ENCODE measurements around the gene MPRIP.

MPRIP gene

DNA sequence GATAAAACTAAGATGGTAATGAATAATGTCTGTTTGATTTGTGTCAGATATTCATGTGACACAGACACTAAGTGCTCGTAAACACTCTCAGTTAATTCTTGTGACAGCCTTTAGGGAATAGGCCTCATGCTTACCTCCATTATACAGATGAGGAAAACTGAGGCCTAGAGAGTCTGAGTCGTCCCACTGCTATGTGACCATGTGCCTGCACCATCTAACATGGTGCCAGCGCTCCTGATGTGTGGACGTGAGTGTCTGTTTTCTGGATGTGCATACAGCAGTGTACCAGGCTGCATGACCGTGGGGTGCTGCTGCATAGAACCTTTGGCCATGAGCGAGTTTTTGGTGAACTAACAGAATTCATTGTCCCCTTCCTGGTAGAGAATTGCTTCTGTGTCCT lies 61.8 kb downstream of the MPRIP start:
- TF ChIP-seq, protein P1, sequence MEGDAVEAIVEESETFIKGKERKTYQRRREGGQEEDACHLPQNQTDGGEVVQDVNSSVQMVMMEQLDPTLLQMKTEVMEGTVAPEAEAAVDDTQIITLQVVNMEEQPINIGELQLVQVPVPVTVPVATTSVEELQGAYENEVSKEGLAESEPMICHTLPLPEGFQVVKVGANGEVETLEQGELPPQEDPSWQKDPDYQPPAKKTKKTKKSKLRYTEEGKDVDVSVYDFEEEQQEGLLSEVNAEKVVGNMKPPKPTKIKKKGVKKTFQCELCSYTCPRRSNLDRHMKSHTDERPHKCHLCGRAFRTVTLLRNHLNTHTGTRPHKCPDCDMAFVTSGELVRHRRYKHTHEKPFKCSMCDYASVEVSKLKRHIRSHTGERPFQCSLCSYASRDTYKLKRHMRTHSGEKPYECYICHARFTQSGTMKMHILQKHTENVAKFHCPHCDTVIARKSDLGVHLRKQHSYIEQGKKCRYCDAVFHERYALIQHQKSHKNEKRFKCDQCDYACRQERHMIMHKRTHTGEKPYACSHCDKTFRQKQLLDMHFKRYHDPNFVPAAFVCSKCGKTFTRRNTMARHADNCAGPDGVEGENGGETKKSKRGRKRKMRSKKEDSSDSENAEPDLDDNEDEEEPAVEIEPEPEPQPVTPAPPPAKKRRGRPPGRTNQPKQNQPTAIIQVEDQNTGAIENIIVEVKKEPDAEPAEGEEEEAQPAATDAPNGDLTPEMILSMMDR (IDR thresholded peaks at IDR 0.05; ENCODE audit: borderline replicate concordance, extremely low read depth, low read length, poor library complexity, severe bottlenecking) = no peak
- TF ChIP-seq EZH2 (IDR thresholded peaks at IDR 0.05; ENCODE audit: borderline replicate concordance, low read depth, low read length, severe bottlenecking) = no peak
- Histone ChIP-seq H3K4me1 (ENCODE audit: insufficient read depth, low read length) (no peaks in the 10 kb centered on the region), H3K36me3 (ENCODE audit: insufficient read depth, low read length) (peaks cover 45% of the 10 kb centered on the region), H3K27me3 (ENCODE audit: insufficient read depth, low read length, poor library complexity) (no peaks in the 10 kb centered on the region), H2AFZ (ENCODE audit: low read depth, low read length) (no peak overlapping the region), H3K4me2 (ENCODE audit: insufficient read depth, low read length) (no peak overlapping the region), H3K9ac (ENCODE audit: low read depth, low read length) (no peak overlapping the region), H3K9me3 (ENCODE audit: insufficient read depth, low read length, severe bottlenecking) (no peaks in the 10 kb centered on the region), H4K20me1 (ENCODE audit: insufficient read depth, low read length) (peaks cover 75% of the 10 kb centered on the region), H3K27ac (ENCODE audit: low read length) (no peak overlapping the region), H3K4me3 (ENCODE audit: low read depth in 1 of 2, low read length in 2 of 2) (no peak overlapping the region), H3K79me2 (ENCODE audit: insufficient read depth, low read length) (peaks cover 82% of the 10 kb centered on the region)
- DNase-seq = no peak
- no peak for ATAC-seq (ENCODE audit: insufficient read depth, low read depth)

DNA sequence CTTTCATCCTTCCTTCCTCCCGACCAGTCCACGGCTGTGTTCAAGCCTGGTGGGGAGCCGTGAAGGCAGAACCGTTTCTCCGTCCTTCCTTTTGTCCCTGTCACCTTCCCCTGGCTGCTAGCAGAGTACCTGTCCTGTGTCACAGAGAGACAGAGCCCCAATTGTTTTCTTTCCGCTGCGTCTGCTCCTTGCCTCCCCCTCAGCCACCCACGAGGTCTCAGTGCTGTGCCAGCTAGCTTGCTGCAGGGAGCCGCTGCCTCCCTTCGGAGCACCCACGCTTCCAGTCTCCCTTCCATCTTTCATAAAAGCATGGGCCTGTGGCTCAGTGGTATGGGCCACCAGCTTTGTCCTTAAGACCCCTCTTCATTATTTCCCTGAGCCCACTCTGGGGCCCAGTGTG lies 62.2 kb downstream of the MPRIP start:
- Histone ChIP-seq H3K27me3 (ENCODE audit: insufficient read depth, low read length, poor library complexity) (no peaks in the 10 kb centered on the region), H3K4me2 (ENCODE audit: insufficient read depth, low read length) (no peak overlapping the region), H3K4me1 (ENCODE audit: insufficient read depth, low read length) (no peaks in the 10 kb centered on the region), H3K4me3 (ENCODE audit: low read depth in 1 of 2, low read length in 2 of 2) (no peak overlapping the region), H3K79me2 (ENCODE audit: insufficient read depth, low read length) (peaks cover 84% of the 10 kb centered on the region), H3K27ac (ENCODE audit: low read length) (no peak overlapping the region), H3K9ac (ENCODE audit: low read depth, low read length) (no peak overlapping the region), H4K20me1 (ENCODE audit: insufficient read depth, low read length) (peaks cover 79% of the 10 kb centered on the region), H2AFZ (ENCODE audit: low read depth, low read length) (no peak overlapping the region), H3K36me3 (ENCODE audit: insufficient read depth, low read length) (peaks cover 42% of the 10 kb centered on the region), H3K9me3 (ENCODE audit: insufficient read depth, low read length, severe bottlenecking) (no peaks in the 10 kb centered on the region)
- ATAC-seq (ENCODE audit: insufficient read depth, low read depth) (no peak), DNase-seq (no peak)
- TF ChIP-seq EZH2 (IDR thresholded peaks at IDR 0.05; ENCODE audit: borderline replicate concordance, low read depth, low read length, severe bottlenecking) = no peak
- TF ChIP-seq, protein P1 (IDR thresholded peaks at IDR 0.05; ENCODE audit: borderline replicate concordance, extremely low read depth, low read length, poor library complexity, severe bottlenecking) = no peak

DNA sequence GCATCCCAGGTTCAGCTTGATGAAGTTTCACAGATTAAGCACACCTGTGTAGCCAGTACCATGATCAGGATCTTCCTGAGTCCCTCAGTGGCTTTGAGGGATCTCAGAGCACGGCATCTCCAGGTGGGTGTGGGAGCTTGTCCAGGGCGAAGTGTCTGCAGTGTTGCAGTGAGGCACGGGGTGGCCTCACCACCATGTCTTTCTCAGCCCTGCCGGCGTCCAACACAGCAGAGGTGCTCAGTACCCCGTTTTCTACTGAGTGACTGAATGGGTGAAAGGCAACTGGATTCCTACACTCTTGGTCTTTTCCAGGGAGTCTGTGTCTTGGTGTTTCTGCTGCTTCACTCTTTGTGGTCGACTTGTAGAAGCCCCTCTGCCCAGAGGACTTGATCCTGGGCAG lies 63.7 kb downstream of the MPRIP start:
- H3K27me3 ChIP-seq (ENCODE audit: insufficient read depth, low read length, poor library complexity) = no peaks in the 10 kb centered on the region
- no peak overlapping the region for H3K4me2 ChIP-seq (ENCODE audit: insufficient read depth, low read length)
- peaks cover 85% of the 10 kb centered on the region for H4K20me1 ChIP-seq (ENCODE audit: insufficient read depth, low read length)
- H3K4me1 ChIP-seq (ENCODE audit: insufficient read depth, low read length) = no peaks in the 10 kb centered on the region
- TF ChIP-seq, protein P1 (IDR thresholded peaks at IDR 0.05; ENCODE audit: borderline replicate concordance, extremely low read depth, low read length, poor library complexity, severe bottlenecking) = no peak
- no peak for TF ChIP-seq EZH2 (IDR thresholded peaks at IDR 0.05; ENCODE audit: borderline replicate concordance, low read depth, low read length, severe bottlenecking)
- no peak overlapping the region for H3K4me3 ChIP-seq (ENCODE audit: low read depth in 1 of 2, low read length in 2 of 2)
- ATAC-seq (ENCODE audit: insufficient read depth, low read depth) = no peak
- no peak overlapping the region for H3K27ac ChIP-seq (ENCODE audit: low read length)
- no peaks in the 10 kb centered on the region for H3K9me3 ChIP-seq (ENCODE audit: insufficient read depth, low read length, severe bottlenecking)
- no peak overlapping the region for H3K9ac ChIP-seq (ENCODE audit: low read depth, low read length)
- H3K36me3 ChIP-seq (ENCODE audit: insufficient read depth, low read length) = peaks cover 33% of the 10 kb centered on the region
- H2AFZ ChIP-seq (ENCODE audit: low read depth, low read length) = no peak overlapping the region
- no peak for DNase-seq
- H3K79me2 ChIP-seq (ENCODE audit: insufficient read depth, low read length) = peaks cover 87% of the 10 kb centered on the region

DNA sequence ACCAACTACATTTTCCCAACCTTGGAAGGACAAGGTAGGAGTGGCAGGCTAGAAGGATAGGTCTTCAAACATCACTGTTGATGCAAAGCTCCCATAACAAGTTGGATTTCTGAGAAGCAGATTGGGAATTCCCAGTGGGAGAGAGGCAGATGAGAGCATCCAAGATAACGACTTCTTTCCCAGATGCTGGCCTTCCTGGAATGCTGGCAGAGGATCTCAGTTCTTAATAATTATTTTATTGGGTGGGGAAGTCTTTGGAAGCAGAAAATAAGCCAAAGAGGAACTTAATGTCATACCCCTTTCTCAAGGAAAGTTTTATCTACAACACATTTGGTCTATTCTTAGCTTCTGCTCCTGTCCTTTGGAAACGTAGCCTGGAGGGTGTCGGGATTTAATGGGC lies 64.5 kb downstream of the MPRIP start:
- ATAC-seq (ENCODE audit: insufficient read depth, low read depth) (no peak), DNase-seq (no peak)
- no peaks in the 10 kb centered on the region for H3K4me1 ChIP-seq (ENCODE audit: insufficient read depth, low read length)
- H2AFZ ChIP-seq (ENCODE audit: low read depth, low read length) = no peak overlapping the region
- H3K79me2 ChIP-seq (ENCODE audit: insufficient read depth, low read length) = peaks cover 91% of the 10 kb centered on the region
- no peak overlapping the region for H3K4me2 ChIP-seq (ENCODE audit: insufficient read depth, low read length)
- H4K20me1 ChIP-seq (ENCODE audit: insufficient read depth, low read length) = peaks cover 89% of the 10 kb centered on the region
- no peaks in the 10 kb centered on the region for H3K9me3 ChIP-seq (ENCODE audit: insufficient read depth, low read length, severe bottlenecking)
- no peak overlapping the region for H3K4me3 ChIP-seq (ENCODE audit: low read depth in 1 of 2, low read length in 2 of 2)
- H3K36me3 ChIP-seq (ENCODE audit: insufficient read depth, low read length) = peaks cover 33% of the 10 kb centered on the region
- H3K27ac ChIP-seq (ENCODE audit: low read length) = no peak overlapping the region
- no peaks in the 10 kb centered on the region for H3K27me3 ChIP-seq (ENCODE audit: insufficient read depth, low read length, poor library complexity)
- TF ChIP-seq, protein P1 (IDR thresholded peaks at IDR 0.05; ENCODE audit: borderline replicate concordance, extremely low read depth, low read length, poor library complexity, severe bottlenecking) = no peak
- TF ChIP-seq EZH2 (IDR thresholded peaks at IDR 0.05; ENCODE audit: borderline replicate concordance, low read depth, low read length, severe bottlenecking) = no peak
- H3K9ac ChIP-seq (ENCODE audit: low read depth, low read length) = no peak overlapping the region

Data from DND-41 (cell line).